AG04450 (cell line): ENCODE data around the gene SYNJ1. TPM values are rescaled to one million over a fixed set of nuclear protein-coding genes. Genes with fewer than 3 reads are reported as not detected.

Source experiments
- CTCF ChIA-PET: fragments of 300-600, 350-600 bp; formaldehyde crosslinking; extraction: SDS; loops from one replicate; lab custom pipeline; 2022; ENCODE audit warnings: antibody characterized with exemption, inconsistent platforms; lab: Charles Lee
- POLR2A ChIA-PET: fragments of 350-600 bp; formaldehyde crosslinking; extraction: SDS; loops from one replicate; lab custom pipeline; 2021; ENCODE audit warnings: antibody characterized with exemption, inconsistent platforms; lab: Yijun Ruan, JAX
- DNase-seq: peaks from one replicate; pipeline ENCODE4 v3.0.0-alpha.2; 2011; ENCODE audit warnings: low read depth, low spot score
- H3K27ac ChIP-seq: one replicate; pipeline ENCODE4 v1.5.1; 2012; ENCODE audit warnings: low read depth, low read length, control low read depth
- H3K27me3 ChIP-seq: one replicate; pipeline ENCODE4 v1.6.0; 2012; ENCODE audit warnings: low read length; ENCODE audit not compliant: control insufficient read depth, insufficient read depth
- H3K4me3 ChIP-seq: 2 replicates; pipeline ENCODE4 v1.5.1; 2011; ENCODE audit warnings: mild to moderate bottlenecking, low read depth, low read length, control low read depth
- H3K9me3 ChIP-seq: 2 replicates; pipeline ENCODE4 v1.5.1; 2012; ENCODE audit warnings: low read length; ENCODE audit not compliant: control insufficient read depth, insufficient read depth
- CTCF ChIP-seq: IDR thresholded peaks from 2 replicates; pipeline ENCODE4 v1.5.1; 2011; ENCODE audit warnings: low read depth, low read length, control low read depth, inconsistent platforms
- polyA plus RNA-seq: library from polyadenylated mRNA; depleted of rRNA; stranded (reverse); fragments of >200 nt; gene quantifications from 2 replicates; pipeline ENCODE4 v1.2.3, GENCODE V29; 2011

The SYNJ1 gene
- polyA plus RNA-seq, 1 experiment = 7.3 TPM

DNA sequence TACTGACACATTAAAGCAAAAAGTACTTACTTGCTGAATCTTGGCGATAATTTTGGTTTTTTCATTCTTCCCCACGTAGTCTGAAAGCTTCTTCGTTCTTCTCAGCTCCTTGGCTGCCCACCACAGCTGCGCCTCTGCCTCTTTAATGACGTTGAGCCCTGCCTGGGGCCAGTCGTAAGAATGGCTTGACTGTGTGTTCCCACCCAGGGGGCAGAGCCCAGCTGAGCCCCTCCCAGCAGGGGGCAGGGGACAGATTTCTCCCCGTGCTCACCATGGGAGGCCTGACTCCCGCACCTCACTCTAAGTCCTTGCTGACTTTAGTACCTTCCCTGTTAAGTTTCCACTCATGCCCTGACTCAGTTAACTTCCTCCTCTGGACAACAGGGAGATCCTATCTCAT is 124.7 kb downstream of the SYNJ1 start:
- Histone ChIP-seq H3K4me3 (no peak overlapping the region), H3K27ac (no peak overlapping the region), H3K9me3 (no peaks in the 10 kb centered on the region), H3K27me3 (no peaks in the 10 kb centered on the region)
- ChIA-PET POLR2A (no interaction called here), CTCF (no interaction called here)
- no peak for DNase-seq
- TF ChIP-seq CTCF = no peak

DNA sequence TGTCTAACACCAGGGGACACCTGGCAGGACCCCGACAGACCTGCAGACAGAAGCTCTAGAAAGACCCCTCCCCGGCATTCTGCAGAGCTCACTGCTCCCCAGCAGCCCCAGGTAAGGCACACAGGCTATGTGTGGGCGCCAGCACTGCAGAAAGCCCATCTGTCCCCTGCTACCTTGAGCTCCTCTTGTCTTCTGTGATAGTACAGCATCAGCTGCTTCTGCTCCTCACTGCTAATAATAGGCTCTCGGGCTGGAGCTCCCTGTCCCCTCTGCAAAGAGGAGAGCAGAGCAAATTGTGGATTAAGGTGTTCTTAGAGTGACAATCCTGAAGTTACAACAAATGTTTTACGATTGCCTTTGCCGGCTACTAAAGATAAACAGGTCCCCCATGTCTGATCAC is 125.7 kb downstream of the SYNJ1 start:
- CTCF ChIA-PET = interaction anchor here (1.2 to 5.3 kb wide), 17 partner anchors 8 to 323 kb away, joined by 3 to 245 read pairs (median 15); partner anchors contain the start of genes CFAP298, MIS18A and URB1
- Histone ChIP-seq H3K9me3 (no peaks in the 10 kb centered on the region), H3K27me3 (no peaks in the 10 kb centered on the region), H3K4me3 (no peak overlapping the region), H3K27ac (no peak overlapping the region)
- no peak for TF ChIP-seq CTCF
- DNase-seq = no peak
- POLR2A ChIA-PET = no interaction called here

DNA sequence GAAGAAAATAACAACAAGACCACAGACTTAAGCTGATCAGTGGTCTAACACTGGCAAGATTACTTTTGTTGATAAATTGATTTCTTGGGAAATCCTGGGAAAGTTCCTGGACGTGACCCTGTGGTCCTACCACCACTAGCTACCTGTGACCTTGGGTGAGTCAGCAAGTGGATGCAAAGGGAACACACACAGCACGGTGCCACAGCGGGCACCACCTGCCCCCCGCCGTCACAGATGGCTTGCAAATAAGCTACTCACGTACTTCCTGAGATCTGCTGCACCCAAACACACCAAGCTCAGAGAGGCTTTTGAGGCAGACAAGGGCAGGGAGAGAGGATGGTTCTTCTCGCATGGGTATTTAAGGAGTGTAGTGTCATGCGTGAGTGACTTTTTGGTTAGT is 128.3 kb downstream of the SYNJ1 start:
- ChIA-PET POLR2A (no interaction called here), CTCF (interaction anchor here (0.8 to 5.3 kb wide), 10 partner anchors 11 to 242 kb away, joined by 3 to 245 read pairs (median 36); partner anchors contain the start of gene CFAP298)

DNA sequence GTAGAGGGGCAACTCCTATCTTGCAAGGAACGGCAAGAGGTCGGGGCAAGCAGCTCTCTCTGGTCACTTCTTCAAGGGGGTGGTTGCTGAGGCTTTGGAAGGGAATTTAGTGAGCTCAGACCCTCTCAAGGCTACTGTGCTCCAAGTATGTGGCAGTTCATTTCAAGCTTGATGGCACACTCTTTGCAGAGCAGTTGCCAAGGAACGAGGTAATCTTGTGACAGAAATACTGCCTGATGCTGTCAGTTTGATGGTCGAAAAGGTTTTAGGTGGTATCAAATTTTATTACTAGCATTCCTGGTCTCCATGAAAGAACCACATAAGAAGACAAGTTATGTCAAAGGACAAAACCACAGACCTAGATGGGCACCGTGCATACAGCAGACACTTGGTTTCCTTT is 128.7 kb downstream of the SYNJ1 start:
- H3K27me3 ChIP-seq = no peaks in the 10 kb centered on the region
- POLR2A ChIA-PET = no interaction called here
- no peak for DNase-seq
- no peak overlapping the region for H3K4me3 ChIP-seq
- CTCF ChIA-PET = interaction anchor here (0.7 to 5.3 kb wide), 9 partner anchors 11 to 242 kb away, joined by 3 to 245 read pairs (median 18); partner anchors contain the start of gene CFAP298
- no peaks in the 10 kb centered on the region for H3K9me3 ChIP-seq
- no peak for TF ChIP-seq CTCF
- H3K27ac ChIP-seq = no peak overlapping the region

More for the DNA sequence above, 128.3 kb downstream of the SYNJ1 start:
- no peak for DNase-seq
- Histone ChIP-seq H3K4me3 (no peak overlapping the region), H3K9me3 (no peaks in the 10 kb centered on the region), H3K27ac (no peak overlapping the region), H3K27me3 (no peaks in the 10 kb centered on the region)
- TF ChIP-seq CTCF = no peak

DNA sequence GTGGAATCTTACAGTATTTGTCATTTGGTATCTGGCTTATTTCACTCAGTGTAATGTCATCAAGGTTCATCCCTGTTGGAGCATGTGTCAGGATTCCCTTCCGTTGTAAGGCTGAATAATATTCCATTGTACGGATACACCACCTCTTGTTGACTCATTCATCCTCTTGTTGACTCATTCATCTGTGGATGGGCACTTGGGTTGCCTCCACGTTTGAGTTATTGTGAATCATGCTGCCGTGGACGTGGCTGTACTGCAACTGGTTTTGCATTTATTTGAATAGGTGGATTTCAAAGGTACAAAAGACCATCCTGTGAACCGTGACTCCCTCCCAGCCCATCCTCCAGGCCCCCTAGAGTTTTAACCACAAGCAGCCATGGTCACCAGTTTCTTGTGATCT is 130.6 kb downstream of the SYNJ1 start:
- ChIA-PET CTCF (interaction anchor here (5.0 to 5.3 kb wide), 2 partner anchors 13 to 194 kb away, joined by 55 to 245 read pairs; partner anchors contain the start of gene CFAP298), POLR2A (interaction anchor here (0.6 kb wide), 1 partner anchor 240 kb away, joined by 4 read pairs; no protein-coding TSS in a partner anchor)
- DNase-seq = peak; percentile 47
- TF ChIP-seq CTCF = no peak
- no peak overlapping the region for H3K4me3 ChIP-seq
- no peaks in the 10 kb centered on the region for H3K27me3 ChIP-seq
- peak overlapping the region; percentile 61 for H3K27ac ChIP-seq
- H3K9me3 ChIP-seq = no peaks in the 10 kb centered on the region
